ENCODE data around the gene ZNF366.

DNA sequence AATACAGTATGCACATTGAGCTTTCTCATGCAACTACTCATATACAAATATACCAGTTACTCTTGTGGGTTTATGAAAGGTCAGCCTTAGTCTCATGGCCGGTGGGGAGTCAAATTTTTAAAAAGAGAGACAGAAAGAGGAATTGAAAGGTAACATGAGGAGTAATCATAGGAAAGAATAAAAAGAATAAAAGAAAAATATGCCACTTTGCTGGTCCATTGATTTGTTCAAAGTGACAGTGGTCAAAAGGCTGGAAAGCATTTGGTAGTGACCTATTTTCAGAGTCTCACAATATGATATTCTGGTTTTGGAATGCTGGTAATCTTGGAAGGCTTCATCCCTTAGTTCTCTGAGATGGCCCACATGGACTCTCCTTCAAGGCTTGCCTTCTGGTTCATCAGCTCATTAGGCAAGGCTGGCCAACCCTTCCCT is 67.0 kb downstream of the ZNF366 start:
- TF ChIP-seq EZH2phosphoT487 (IDR thresholded peaks at IDR 0.05; ENCODE audit: insufficient read depth, low read depth), result no peak
- TF ChIP-seq EZH2 (IDR thresholded peaks at IDR 0.05; ENCODE audit: insufficient read depth, poor library complexity, severe bottlenecking), result no peak
